ENCODE measurements around the gene SLITRK4.
A peak's percentile ranks its signal among the peaks of the same experiment; 100 is the strongest.

SLITRK4 gene

GRCh38 chrX:143663755-143664154 is 27.9 kb upstream of the SLITRK4 start:
- no peak for ATAC-seq
- TF ChIP-seq, protein P1, sequence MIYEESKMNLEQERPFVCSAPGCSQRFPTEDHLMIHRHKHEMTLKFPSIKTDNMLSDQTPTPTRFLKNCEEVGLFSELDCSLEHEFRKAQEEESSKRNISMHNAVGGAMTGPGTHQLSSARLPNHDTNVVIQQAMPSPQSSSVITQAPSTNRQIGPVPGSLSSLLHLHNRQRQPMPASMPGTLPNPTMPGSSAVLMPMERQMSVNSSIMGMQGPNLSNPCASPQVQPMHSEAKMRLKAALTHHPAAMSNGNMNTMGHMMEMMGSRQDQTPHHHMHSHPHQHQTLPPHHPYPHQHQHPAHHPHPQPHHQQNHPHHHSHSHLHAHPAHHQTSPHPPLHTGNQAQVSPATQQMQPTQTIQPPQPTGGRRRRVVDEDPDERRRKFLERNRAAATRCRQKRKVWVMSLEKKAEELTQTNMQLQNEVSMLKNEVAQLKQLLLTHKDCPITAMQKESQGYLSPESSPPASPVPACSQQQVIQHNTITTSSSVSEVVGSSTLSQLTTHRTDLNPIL (CRISPR knock-in tag; IDR thresholded peaks at IDR 0.05; ENCODE audit: low read depth), result no peak
- TF ChIP-seq PATZ1 (CRISPR knock-in tag; IDR thresholded peaks at IDR 0.05; ENCODE audit: borderline replicate concordance), result no peak
- no peak for TF ChIP-seq TOX (CRISPR knock-in tag; IDR thresholded peaks at IDR 0.05; ENCODE audit: borderline replicate concordance)
- TF ChIP-seq ZFP3 (CRISPR knock-in tag; IDR thresholded peaks at IDR 0.05), result no peak
- TF ChIP-seq OSR1 (CRISPR knock-in tag; IDR thresholded peaks at IDR 0.05), result no peak
- no peak for TF ChIP-seq CSDC2 (CRISPR knock-in tag; IDR thresholded peaks at IDR 0.05)

- TF ChIP-seq PPARA (CRISPR knock-in tag; IDR thresholded peaks at IDR 0.05; ENCODE audit: borderline replicate concordance), result no peak
- no peak for TF ChIP-seq PATZ1 (CRISPR knock-in tag; IDR thresholded peaks at IDR 0.05; ENCODE audit: borderline replicate concordance)
- no peak for TF ChIP-seq ZNF8 (CRISPR knock-in tag; IDR thresholded peaks at IDR 0.05)
- no peak for TF ChIP-seq CSDC2 (CRISPR knock-in tag; IDR thresholded peaks at IDR 0.05)
- no peak for TF ChIP-seq ISL1 (CRISPR knock-in tag; IDR thresholded peaks at IDR 0.05)
- TF ChIP-seq GLIS3 (CRISPR knock-in tag; IDR thresholded peaks at IDR 0.05), result no peak
- no peak for TF ChIP-seq ZC3H10 (CRISPR knock-in tag; IDR thresholded peaks at IDR 0.05)
- TF ChIP-seq RARB (CRISPR knock-in tag; IDR thresholded peaks at IDR 0.05), result no peak
- no peak for TF ChIP-seq ARNTL (CRISPR knock-in tag; IDR thresholded peaks at IDR 0.05; ENCODE audit: borderline replicate concordance, low read depth)
- TF ChIP-seq ESRRG (CRISPR knock-in tag; IDR thresholded peaks at IDR 0.05), result no peak
- TF ChIP-seq TOX (CRISPR knock-in tag; IDR thresholded peaks at IDR 0.05; ENCODE audit: borderline replicate concordance), result no peak
- no peak for TF ChIP-seq BACH2 (CRISPR knock-in tag; IDR thresholded peaks at IDR 0.05; ENCODE audit: borderline replicate concordance)
- TF ChIP-seq ZFP30 (CRISPR knock-in tag; IDR thresholded peaks at IDR 0.05), result no peak
- no peak for TF ChIP-seq ZNF565 (CRISPR knock-in tag; conservative IDR thresholded peaks at IDR 0.05; ENCODE audit: low read depth)
- no peak for TF ChIP-seq TCF4 (CRISPR knock-in tag; IDR thresholded peaks at IDR 0.05; ENCODE audit: borderline replicate concordance)
- TF ChIP-seq TSHZ2 (CRISPR knock-in tag; IDR thresholded peaks at IDR 0.05), result no peak
- no peak for TF ChIP-seq CSRNP3 (CRISPR knock-in tag; IDR thresholded peaks at IDR 0.05)
- no peak for TF ChIP-seq ZNF70 (CRISPR knock-in tag; IDR thresholded peaks at IDR 0.05)
- no peak for TF ChIP-seq OSR1 (CRISPR knock-in tag; IDR thresholded peaks at IDR 0.05)
- no peak for ATAC-seq
These were observed 25.4 kb upstream of the SLITRK4 start for GRCh38 chrX:143661286-143661685.

GRCh38 chrX:143648705-143649104 is 12.8 kb upstream of the SLITRK4 start:
- peak; percentile 73 for ATAC-seq

More at GRCh38 chrX:143648705-143649104, 12.8 kb upstream of the SLITRK4 start:
- no peak for TF ChIP-seq ZFP30 (CRISPR knock-in tag; IDR thresholded peaks at IDR 0.05)
- no peak for TF ChIP-seq ZFP3 (CRISPR knock-in tag; IDR thresholded peaks at IDR 0.05)
- no peak for TF ChIP-seq CSRNP3 (CRISPR knock-in tag; IDR thresholded peaks at IDR 0.05)
- no peak for TF ChIP-seq RARB (CRISPR knock-in tag; IDR thresholded peaks at IDR 0.05)
- TF ChIP-seq ZC3H10 (CRISPR knock-in tag; IDR thresholded peaks at IDR 0.05), result no peak
- TF ChIP-seq ZNF70 (CRISPR knock-in tag; IDR thresholded peaks at IDR 0.05), result no peak

Data from SK-N-SH treated with all-trans-retinoic acid at 6 μM for 48 hours (cell line).